Type B pancreatic cell (in vitro differentiated cells): ENCODE data around the gene DEDD. TPM values are rescaled to one million over a fixed set of nuclear protein-coding genes. Genes with fewer than 3 reads are reported as not detected.

Source experiments
- DNase-seq: peaks from one replicate; pipeline ENCODE4 v3.0.0; 2021; ENCODE audit warnings: mixed read lengths; ENCODE audit not compliant: unreplicated experiment; ENCODE audit errors: extremely low spot score
- H3K27ac Mint-ChIP-seq: 2 replicates; pipeline ENCODE4 v1.8.0; 2021; ENCODE audit warnings: mild to moderate bottlenecking, mixed read lengths
- H3K27me3 Mint-ChIP-seq: 2 replicates; pipeline ENCODE4 v1.8.0; 2021; ENCODE audit warnings: mixed read lengths
- H3K36me3 Mint-ChIP-seq: 2 replicates; pipeline ENCODE4 v1.8.0; 2021; ENCODE audit warnings: mixed read lengths
- H3K4me1 Mint-ChIP-seq: one replicate; pipeline ENCODE4 v1.8.0; 2021; ENCODE audit warnings: mixed read lengths; ENCODE audit not compliant: unreplicated experiment
- H3K4me3 Mint-ChIP-seq: 2 replicates; pipeline ENCODE4 v1.8.0; 2021; ENCODE audit warnings: mild to moderate bottlenecking, mixed read lengths
- H3K9me3 Mint-ChIP-seq: 2 replicates; pipeline ENCODE4 v1.8.0; 2021; ENCODE audit warnings: mixed read lengths
- CTCF ChIP-seq: fragments of 200-600 bp; sonication (generic); conservative IDR thresholded peaks from 2 replicates; pipeline ENCODE4 v1.5.0; 2021; ENCODE audit warnings: antibody characterized with exemption, mild to moderate bottlenecking
- total RNA-seq: library from RNA; stranded (reverse); gene quantifications from 2 replicates; pipeline ENCODE4 v1.2.1, GENCODE V29; 2021; ENCODE audit warnings: low replicate concordance

DEDD gene
- total RNA-seq, 1 donor from 2014 or later: 41.0 TPM

GRCh38 chr1:161081519-161081918 lies 50.9 kb downstream of the DEDD start:
- H3K4me3 Mint-ChIP-seq: peak overlapping the region; percentile 82
- peak overlapping the region; percentile 97 for H3K27ac Mint-ChIP-seq
- no peaks in the 10 kb centered on the region for H3K27me3 Mint-ChIP-seq
- DNase-seq: no peak
- TF ChIP-seq CTCF: no peak
- peaks cover 15% of the 10 kb centered on the region for H3K36me3 Mint-ChIP-seq
- H3K4me1 Mint-ChIP-seq: peaks cover 25% of the 10 kb centered on the region
- no peaks in the 10 kb centered on the region for H3K9me3 Mint-ChIP-seq

DNA sequence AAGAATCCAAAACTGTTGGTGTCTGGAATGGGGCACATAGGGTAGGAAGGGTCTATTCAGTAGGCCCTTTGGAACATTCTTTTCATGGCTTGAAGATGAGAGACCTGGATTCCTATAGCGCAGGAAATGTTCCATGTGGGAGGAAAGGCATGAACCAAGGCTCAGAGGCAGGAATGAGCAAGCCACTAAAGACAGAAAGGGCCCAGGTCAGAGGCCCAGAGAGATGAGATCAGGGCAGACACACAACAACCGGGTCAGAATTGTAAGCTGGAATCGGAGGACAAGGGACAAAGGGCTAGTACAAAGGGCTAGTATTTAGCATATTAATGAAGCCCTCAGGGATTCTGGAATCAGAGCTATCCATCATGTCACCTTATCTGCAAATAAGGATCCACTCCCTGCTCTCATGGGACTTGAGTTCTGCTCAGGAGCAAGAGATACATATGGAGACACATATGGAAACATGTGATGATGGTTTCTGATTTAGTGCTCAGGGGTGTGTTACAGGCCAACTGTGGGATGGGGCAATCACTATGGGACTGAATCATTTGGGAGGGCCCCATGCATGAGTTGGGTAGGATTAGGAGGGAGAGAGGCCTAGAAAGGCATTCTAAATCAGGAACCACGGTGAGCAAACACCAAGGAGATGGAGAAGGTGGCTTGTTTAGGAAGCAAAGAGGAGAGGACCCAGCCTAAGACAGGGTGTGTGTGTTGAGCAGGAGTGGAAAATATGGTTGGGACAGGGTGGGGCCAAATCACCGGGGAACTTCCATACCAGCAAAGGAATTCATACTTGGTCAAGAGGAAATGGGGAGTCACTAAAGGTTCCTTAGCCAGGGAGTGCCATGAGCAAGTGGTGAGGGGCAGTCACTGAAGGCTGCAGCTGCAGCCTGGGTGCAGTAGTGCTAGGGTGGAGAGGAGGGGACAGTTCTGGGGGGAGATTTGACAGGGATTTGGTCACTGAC lies 51.7 kb downstream of the DEDD start:
- DNase-seq: no peak
- Mint-ChIP-seq H3K4me1 (peaks cover 25% of the 10 kb centered on the region), H3K27ac (peak overlapping the region; percentile 97), H3K9me3 (no peaks in the 10 kb centered on the region), H3K36me3 (peaks cover 15% of the 10 kb centered on the region), H3K27me3 (no peaks in the 10 kb centered on the region), H3K4me3 (peak overlapping the region; percentile 82)
- no peak for TF ChIP-seq CTCF

DNA sequence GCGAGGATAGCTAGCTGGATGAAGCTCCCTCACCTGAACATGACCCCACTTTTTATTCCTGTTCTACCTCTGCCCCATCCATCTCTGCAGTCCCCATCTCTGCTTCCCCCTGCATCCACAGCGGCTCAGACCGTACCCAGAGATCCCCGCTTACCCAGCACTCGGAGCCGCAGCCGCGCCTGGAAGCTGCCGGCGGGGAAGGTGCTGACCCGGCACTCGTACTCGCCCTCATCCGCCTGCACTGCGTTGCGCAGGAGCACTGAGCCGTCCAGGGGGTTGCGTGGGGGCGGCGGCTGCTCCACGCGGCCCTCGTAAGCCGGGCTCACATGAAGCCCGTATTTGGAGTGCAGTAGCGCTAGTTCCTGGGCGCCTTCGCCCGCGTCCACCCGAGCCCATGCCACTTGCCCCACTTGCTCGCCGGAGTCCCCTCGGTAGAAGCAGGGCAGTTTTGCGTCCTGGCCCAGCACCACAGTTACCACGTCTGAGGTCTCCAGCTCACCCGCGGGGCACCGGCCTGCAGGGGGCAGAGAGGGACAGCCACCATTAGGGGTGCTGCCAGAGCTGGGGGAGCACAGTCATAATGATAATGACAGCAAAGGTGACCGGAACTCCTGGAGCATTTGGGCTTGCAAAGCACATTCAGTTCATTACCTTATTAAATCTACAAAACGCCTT lies 52.9 kb downstream of the DEDD start:
- Mint-ChIP-seq H3K4me3 (peak overlapping the region; percentile 50), H3K27ac (peak overlapping the region; percentile 97), H3K36me3 (peaks cover 15% of the 10 kb centered on the region), H3K4me1 (peaks cover 25% of the 10 kb centered on the region), H3K9me3 (no peaks in the 10 kb centered on the region), H3K27me3 (no peaks in the 10 kb centered on the region)
- no peak for DNase-seq
- no peak for TF ChIP-seq CTCF

DNA sequence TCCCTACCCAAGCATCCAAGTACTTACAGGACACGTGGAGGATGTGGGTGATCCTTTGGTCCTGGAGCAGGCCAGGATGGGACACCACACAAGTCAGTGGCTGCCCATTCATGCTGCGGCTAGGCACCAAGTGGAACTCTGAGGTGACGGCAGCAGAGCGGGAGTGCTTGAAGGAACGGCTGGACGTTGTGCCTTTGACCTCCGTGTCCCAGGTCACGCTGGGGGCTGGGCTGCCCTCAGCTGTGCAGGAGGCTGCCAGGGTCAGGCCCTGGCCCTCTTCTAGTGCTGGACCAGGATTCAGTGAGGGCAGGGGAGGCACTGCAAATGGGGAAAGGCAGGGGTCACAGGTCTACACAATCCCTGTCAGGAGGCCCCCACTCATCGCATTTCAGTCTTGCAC lies 55.0 kb downstream of the DEDD start:
- H3K36me3 Mint-ChIP-seq: peaks cover 15% of the 10 kb centered on the region
- no peak for DNase-seq
- no peaks in the 10 kb centered on the region for H3K9me3 Mint-ChIP-seq

GRCh38 chr1:161076410-161076809 lies 56.1 kb downstream of the DEDD start:
- Mint-ChIP-seq H3K9me3 (no peaks in the 10 kb centered on the region), H3K4me1 (peaks cover 11% of the 10 kb centered on the region), H3K27ac (peak overlapping the region; percentile 86), H3K36me3 (peaks cover 19% of the 10 kb centered on the region), H3K27me3 (no peaks in the 10 kb centered on the region), H3K4me3 (peak overlapping the region; percentile 55)
- no peak for TF ChIP-seq CTCF
- DNase-seq: no peak

More for the DNA sequence above, 55.0 kb downstream of the DEDD start:
- no peaks in the 10 kb centered on the region for H3K27me3 Mint-ChIP-seq
- peaks cover 11% of the 10 kb centered on the region for H3K4me1 Mint-ChIP-seq
- TF ChIP-seq CTCF: no peak
- H3K4me3 Mint-ChIP-seq: no peak overlapping the region
- H3K27ac Mint-ChIP-seq: no peak overlapping the region
